CD4-positive, CD25-positive, alpha-beta regulatory T cell (primary cell): ENCODE measurements around the gene ANKZF1. TPM values are rescaled to one million over a fixed set of nuclear protein-coding genes. Genes with fewer than 3 reads are reported as not detected.
A peak's percentile ranks its signal among the peaks of the same experiment; 100 is the strongest.

ENCODE experiments used
- ATAC-seq, 2 donors: fragments of 150-1000 bp; cut with Tn5 transposase; one replicate each; pipeline ENCODE4 v1.10.0; 2021; ENCODE audit warnings: low read depth in 2 of 2, moderate number of reproducible peaks in 2 of 2, moderate library complexity in 1 of 2
- DNase-seq, 3 donors: peaks; one replicate each; pipeline versions ENCODE4 v3.0.0 to v3.0.0-alpha.2; 2012 to 2022; ENCODE audit warnings: mixed read lengths in 1 of 3
- H3K27ac ChIP-seq: one replicate; pipeline ENCODE4 v1.7.0; 2013; ENCODE audit warnings: mild to moderate bottlenecking, low read length; ENCODE audit not compliant: insufficient read depth, poor library complexity, severe bottlenecking
- H3K27me3 ChIP-seq: one replicate; pipeline ENCODE4 v1.7.0; 2013; ENCODE audit warnings: low read length; ENCODE audit not compliant: control insufficient read depth, insufficient read depth
- H3K36me3 ChIP-seq: one replicate; pipeline ENCODE4 v1.7.0; 2013; ENCODE audit warnings: mild to moderate bottlenecking, low read length, moderate library complexity; ENCODE audit not compliant: control insufficient read depth, insufficient read depth
- H3K4me1 ChIP-seq: 2 replicates; pipeline ENCODE4 v1.7.0; 2013; ENCODE audit warnings: mild to moderate bottlenecking, low read length; ENCODE audit not compliant: insufficient read depth, control insufficient read depth, poor library complexity, severe bottlenecking
- H3K4me3 ChIP-seq: one replicate; pipeline ENCODE4 v1.7.0; 2013; ENCODE audit warnings: low read depth, mild to moderate bottlenecking, low read length, moderate library complexity
- H3K9me3 ChIP-seq, 2 experiments: 1 replicate in 1 of 2; 2 replicates in 1 of 2; pipeline ENCODE4 v1.7.0; 2013; ENCODE audit warnings: low read length in 2 of 2, mild to moderate bottlenecking in 1 of 2, moderate library complexity in 1 of 2; ENCODE audit not compliant: control insufficient read depth in 2 of 2
- H3K27ac Mint-ChIP-seq, 3 donors: one replicate each; pipeline ENCODE4 v1.8.0; 2020 to 2022; ENCODE audit warnings: mild to moderate bottlenecking in 3 of 3, mixed read lengths in 3 of 3, moderate library complexity in 2 of 3
- H3K27me3 Mint-ChIP-seq: one replicate; pipeline ENCODE4 v1.8.0; 2022; ENCODE audit warnings: mild to moderate bottlenecking, mixed read lengths
- H3K36me3 Mint-ChIP-seq: one replicate; pipeline ENCODE4 v1.8.0; 2020; ENCODE audit warnings: mixed read lengths
- H3K4me1 Mint-ChIP-seq, 4 donors: one replicate each; pipeline ENCODE4 v1.8.0; 2020 to 2022; ENCODE audit warnings: mixed read lengths in 4 of 4, mild to moderate bottlenecking in 1 of 4
- H3K4me3 Mint-ChIP-seq, 4 donors: one replicate each; pipeline ENCODE4 v1.8.0; 2020 to 2022; ENCODE audit warnings: mild to moderate bottlenecking in 4 of 4, mixed read lengths in 4 of 4, moderate library complexity in 3 of 4
- H3K9me3 Mint-ChIP-seq, 7 donors: one replicate each; pipeline ENCODE4 v1.8.0; 2020 to 2022; ENCODE audit warnings: mixed read lengths in 7 of 7, mild to moderate bottlenecking in 3 of 7, moderate library complexity in 2 of 7
- polyA plus RNA-seq, 4 donors: library from polyadenylated mRNA; unstranded; fragments of 300-500 nt; fragmentation: Illumina TruSeq; gene quantifications; one replicate each; pipeline ENCODE4 v1.2.3, GENCODE V29; 2021
- total RNA-seq: library from RNA; stranded (reverse); gene quantifications from one replicate; pipeline ENCODE4 v1.2.3, GENCODE V29; 2022

ANKZF1 gene
- total and polyA plus RNA-seq, 5 donors from 2014 or later: 23.5 to 123 (median 31.9) TPM

- Mint-ChIP-seq H3K36me3 (peaks cover 37% of the 10 kb centered on the region), H3K27me3 (peaks cover 10% of the 10 kb centered on the region), H3K9me3 (peaks cover 0 to 2% (median 0%) of the 10 kb centered on the region in 7 donors), H3K4me3 (peak overlapping the region; percentile 96 to 100 (median 98)), H3K4me1 (peaks cover 26 to 77% (median 61%) of the 10 kb centered on the region in 4 donors), H3K27ac (peak overlapping the region; percentile 95 to 98 (median 96))
- no peaks in the 10 kb centered on the region for H3K27me3 ChIP-seq
- peaks cover 80% of the 10 kb centered on the region for H3K4me1 ChIP-seq
- peak overlapping the region; percentile 84 for H3K4me3 ChIP-seq
- H3K36me3 ChIP-seq: peaks cover 32% of the 10 kb centered on the region
- no peaks in the 10 kb centered on the region for H3K9me3 ChIP-seq
- H3K27ac ChIP-seq: peak overlapping the region; percentile 94
- ATAC-seq: no peak
- peak in 1 of 3 donors; percentile 34 for DNase-seq
Measured at GRCh38 chr2:219250049-219250781, 20.6 kb downstream of the ANKZF1 start.

GRCh38 chr2:219251656-219252055 lies 22.1 kb downstream of the ANKZF1 start:
- DNase-seq: no peak
- H3K4me1 ChIP-seq: peaks cover 65% of the 10 kb centered on the region
- Mint-ChIP-seq H3K36me3 (peaks cover 37% of the 10 kb centered on the region), H3K4me1 (peaks cover 19 to 74% (median 56%) of the 10 kb centered on the region in 4 donors), H3K27ac (peak overlapping the region; percentile 87 to 98 (median 97)), H3K27me3 (peaks cover 10% of the 10 kb centered on the region), H3K9me3 (peaks cover 0 to 2% (median 0%) of the 10 kb centered on the region in 7 donors), H3K4me3 (peak overlapping the region; percentile 96 to 100 (median 98))
- peaks cover 32% of the 10 kb centered on the region for H3K36me3 ChIP-seq
- H3K4me3 ChIP-seq: peak overlapping the region; percentile 92
- no peak for ATAC-seq
- H3K9me3 ChIP-seq: no peaks in the 10 kb centered on the region
- H3K27ac ChIP-seq: peak overlapping the region; percentile 53
- H3K27me3 ChIP-seq: no peaks in the 10 kb centered on the region

- Mint-ChIP-seq H3K9me3 (peaks cover 0 to 2% (median 0%) of the 10 kb centered on the region in 7 donors), H3K27ac (peak overlapping the region; percentile 87 to 98 (median 97)), H3K36me3 (peaks cover 37% of the 10 kb centered on the region), H3K4me3 (peak overlapping the region; percentile 96 to 100 (median 98)), H3K27me3 (peaks cover 10% of the 10 kb centered on the region), H3K4me1 (peaks cover 19 to 70% (median 52%) of the 10 kb centered on the region in 4 donors)
- ATAC-seq (no peak), DNase-seq (peak in 1 of 3 donors; percentile 33)
- H3K4me3 ChIP-seq: peak overlapping the region; percentile 92
- H3K36me3 ChIP-seq: peaks cover 32% of the 10 kb centered on the region
- H3K27ac ChIP-seq: peak overlapping the region; percentile 93
- no peaks in the 10 kb centered on the region for H3K27me3 ChIP-seq
- no peaks in the 10 kb centered on the region for H3K9me3 ChIP-seq
- peaks cover 61% of the 10 kb centered on the region for H3K4me1 ChIP-seq
Measured at GRCh38 chr2:219252084-219252483, 22.5 kb downstream of the ANKZF1 start.

GRCh38 chr2:219252570-219252899 lies 22.9 kb downstream of the ANKZF1 start:
- Mint-ChIP-seq H3K4me3 (peak overlapping the region; percentile 96 to 100 (median 98)), H3K27ac (peak overlapping the region; percentile 87 to 98 (median 97)), H3K4me1 (peaks cover 17 to 65% (median 48%) of the 10 kb centered on the region in 4 donors), H3K27me3 (peaks cover 10% of the 10 kb centered on the region), H3K9me3 (peaks cover 0 to 2% (median 0%) of the 10 kb centered on the region in 7 donors), H3K36me3 (peaks cover 37% of the 10 kb centered on the region)
- Histone ChIP-seq H3K9me3 (no peaks in the 10 kb centered on the region), H3K4me1 (peaks cover 57% of the 10 kb centered on the region), H3K4me3 (peak overlapping the region; percentile 92), H3K36me3 (peaks cover 32% of the 10 kb centered on the region), H3K27ac (peak overlapping the region; percentile 93), H3K27me3 (no peaks in the 10 kb centered on the region)
- ATAC-seq (no peak), DNase-seq (no peak)

- Histone ChIP-seq H3K9me3 (no peaks in the 10 kb centered on the region), H3K27ac (peak within 1 kb of the TSS; percentile 93), H3K27me3 (no peaks in the 10 kb centered on the region), H3K4me1 (peaks cover 51% of the 10 kb centered on the region), H3K4me3 (peak within 1 kb of the TSS; percentile 94), H3K36me3 (peaks cover 32% of the 10 kb centered on the region)
- ATAC-seq (peak; percentile 26 to 37), DNase-seq (peak; percentile 37 to 78 (median 51))
- Mint-ChIP-seq H3K4me1 (peaks cover 11 to 59% (median 44%) of the 10 kb centered on the region in 4 donors), H3K9me3 (peaks cover 0 to 2% (median 0%) of the 10 kb centered on the region in 7 donors), H3K4me3 (peak within 1 kb of the TSS; percentile 96 to 100 (median 98)), H3K27ac (peak within 1 kb of the TSS; percentile 87 to 98 (median 97)), H3K36me3 (peaks cover 31% of the 10 kb centered on the region), H3K27me3 (peaks cover 10% of the 10 kb centered on the region)
Measured at GRCh38 chr2:219252900-219253752, 23.5 kb downstream of the ANKZF1 start, which contains the start of gene TUBA4B. Gene TUBA4B, plus strand, starts transcription at chr2:219253243. Its CDS starts 165 bp downstream, at chr2:219253408.

GRCh38 chr2:219253753-219254589 lies 24.4 kb downstream of the ANKZF1 start, which contains the start of gene TUBA4A:
Gene TUBA4A, minus strand, starts transcription at chr2:219253918. Its CDS starts 60 bp downstream, at chr2:219253858.
- peak within 1 kb of the TSS; percentile 94 for H3K4me3 ChIP-seq
- H3K27ac ChIP-seq: peak within 1 kb of the TSS; percentile 93
- H3K4me1 ChIP-seq: peaks cover 42% of the 10 kb centered on the region
- ATAC-seq (peak; percentile 82 to 85), DNase-seq (peak; percentile 91 to 92 (median 91))
- peak within 1 kb of the TSS; percentile 96 to 100 (median 98) for H3K4me3 Mint-ChIP-seq
- peaks cover 30% of the 10 kb centered on the region for H3K36me3 ChIP-seq
- peak within 1 kb of the TSS; percentile 87 to 98 (median 97) for H3K27ac Mint-ChIP-seq
- peaks cover 27% of the 10 kb centered on the region for H3K36me3 Mint-ChIP-seq
- no peaks in the 10 kb centered on the region for H3K27me3 ChIP-seq
- H3K9me3 ChIP-seq: no peaks in the 10 kb centered on the region
- peaks cover 0 to 2% (median 0%) of the 10 kb centered on the region in 7 donors for H3K9me3 Mint-ChIP-seq
- peaks cover 11 to 51% (median 38%) of the 10 kb centered on the region in 4 donors for H3K4me1 Mint-ChIP-seq
- H3K27me3 Mint-ChIP-seq: peaks cover 10% of the 10 kb centered on the region
